Measurements from ENCODE around the gene ACSS1. TPM values are rescaled to one million over a fixed set of nuclear protein-coding genes. Genes with fewer than 3 reads are reported as not detected.

ACSS1 gene
- total and polyA plus RNA-seq, 7 donors = 20.1 to 41.0 (median 27.1) TPM

DNA sequence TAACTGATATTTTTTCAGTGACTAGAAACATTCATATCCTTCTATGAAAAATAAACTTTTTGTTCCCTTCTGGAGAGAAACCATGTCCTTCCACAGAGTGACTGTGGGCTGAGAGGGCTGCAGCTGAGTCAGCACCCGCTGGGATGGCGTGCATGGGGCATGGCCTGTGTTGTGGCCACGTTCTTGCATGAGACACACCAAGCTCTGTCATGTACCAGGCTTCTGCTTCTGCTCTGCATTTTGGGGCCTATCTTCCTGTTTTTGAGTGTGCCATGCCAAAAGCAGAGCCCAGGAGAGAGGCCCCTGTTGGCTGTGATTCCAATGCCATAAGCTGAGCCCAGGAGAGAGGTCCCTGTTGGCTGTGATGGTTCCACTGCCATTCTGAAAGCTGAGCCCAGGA lies 76.1 kb downstream of the ACSS1 start:
- no peaks in the 10 kb centered on the region for H3K27me3 ChIP-seq
- no peak overlapping the region for H3K27ac ChIP-seq
- TF ChIP-seq POLR2A (IDR thresholded peaks at IDR 0.05) (no peak), POLR2AphosphoS5 (IDR thresholded peaks at IDR 0.05) (peak in 1 of 4 donors; percentile 12)
- H3K4me3 ChIP-seq = no peak overlapping the region
- peak; percentile 77 for DNase-seq
- H3K9me3 ChIP-seq = no peaks in the 10 kb centered on the region
- no peaks in the 10 kb centered on the region for H3K4me1 ChIP-seq
- H3K36me3 ChIP-seq = peaks cover 0 to 49% (median 10%) of the 10 kb centered on the region in 4 donors
- intact Hi-C loops (cut with DNase I) = no loop called here
- WGBS, 2 donors = 74 to 87% methylated on average over 3 of the region's 3 CpGs

DNA sequence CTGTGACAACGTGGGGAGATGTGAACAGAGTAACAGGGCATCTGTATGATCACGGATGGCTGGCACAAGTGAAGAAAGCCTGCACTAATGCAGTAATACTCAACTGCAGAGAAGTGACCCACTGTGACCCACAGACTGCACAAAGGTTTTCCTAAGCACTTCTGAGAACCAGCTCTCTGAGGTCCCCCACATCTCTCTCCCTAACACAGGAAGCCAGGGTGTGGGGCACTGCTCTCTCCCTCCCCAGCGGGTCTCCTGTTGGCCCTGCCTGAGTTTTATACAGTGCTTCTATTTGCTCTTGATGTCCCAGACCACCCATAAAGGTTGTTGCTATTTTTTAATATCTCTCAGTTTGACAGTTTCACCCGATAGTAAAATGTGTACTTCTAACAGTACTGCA lies 76.7 kb downstream of the ACSS1 start:
- WGBS, 2 donors = 75 to 87% methylated on average over 4 of the region's 4 CpGs

DNA sequence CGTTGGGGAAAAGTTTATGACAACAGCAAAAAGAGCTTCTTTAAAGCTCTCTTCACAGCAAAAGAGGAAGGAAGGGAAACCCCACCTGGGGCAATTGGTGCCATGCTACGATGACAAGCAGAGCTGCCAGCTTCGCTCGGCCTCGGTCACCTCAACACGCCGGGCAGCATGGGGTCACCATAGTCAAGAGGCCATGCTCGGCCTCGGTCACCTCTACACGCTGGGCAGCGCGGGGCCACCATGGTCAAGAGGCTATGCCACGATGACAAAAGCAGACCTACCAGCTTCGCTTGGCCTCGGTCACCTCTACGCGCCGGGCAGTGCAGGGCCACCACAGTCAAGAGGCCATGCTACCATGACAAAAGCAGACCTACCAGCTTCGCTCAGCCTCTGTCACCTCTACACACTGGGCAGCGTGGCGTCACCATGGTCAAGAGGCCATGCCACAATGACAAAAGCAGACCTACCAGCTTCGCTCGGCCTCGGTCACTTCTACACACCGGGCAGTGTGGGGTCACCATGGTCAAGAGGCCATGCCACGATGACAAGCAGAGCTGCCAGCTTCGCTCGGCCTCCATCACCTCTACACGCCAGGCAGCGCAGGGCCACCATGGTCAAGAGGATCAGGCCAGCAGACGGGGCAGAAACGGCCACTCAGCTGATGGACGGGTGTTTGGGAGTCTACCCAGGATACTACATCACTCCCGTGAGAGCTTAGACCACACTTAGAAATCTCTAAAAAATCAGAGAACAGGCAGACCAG lies 77.5 kb downstream of the ACSS1 start:
- Histone ChIP-seq H3K27me3 (no peaks in the 10 kb centered on the region), H3K36me3 (peaks cover 0 to 61% (median 15%) of the 10 kb centered on the region in 4 donors), H3K4me1 (no peaks in the 10 kb centered on the region), H3K9me3 (peaks cover 0 to 5% (median 0%) of the 10 kb centered on the region in 4 donors), H3K4me3 (no peak overlapping the region), H3K27ac (no peak overlapping the region)
- 91 to 97% methylated on average over 34 of the region's 34 CpGs for WGBS, 2 donors
- peak; percentile 62 for DNase-seq
- TF ChIP-seq POLR2AphosphoS5 (IDR thresholded peaks at IDR 0.05) (no peak), POLR2A (IDR thresholded peaks at IDR 0.05) (no peak), EP300 (IDR thresholded peaks at IDR 0.05) (no peak)
- TF ChIP-seq, protein P1, sequence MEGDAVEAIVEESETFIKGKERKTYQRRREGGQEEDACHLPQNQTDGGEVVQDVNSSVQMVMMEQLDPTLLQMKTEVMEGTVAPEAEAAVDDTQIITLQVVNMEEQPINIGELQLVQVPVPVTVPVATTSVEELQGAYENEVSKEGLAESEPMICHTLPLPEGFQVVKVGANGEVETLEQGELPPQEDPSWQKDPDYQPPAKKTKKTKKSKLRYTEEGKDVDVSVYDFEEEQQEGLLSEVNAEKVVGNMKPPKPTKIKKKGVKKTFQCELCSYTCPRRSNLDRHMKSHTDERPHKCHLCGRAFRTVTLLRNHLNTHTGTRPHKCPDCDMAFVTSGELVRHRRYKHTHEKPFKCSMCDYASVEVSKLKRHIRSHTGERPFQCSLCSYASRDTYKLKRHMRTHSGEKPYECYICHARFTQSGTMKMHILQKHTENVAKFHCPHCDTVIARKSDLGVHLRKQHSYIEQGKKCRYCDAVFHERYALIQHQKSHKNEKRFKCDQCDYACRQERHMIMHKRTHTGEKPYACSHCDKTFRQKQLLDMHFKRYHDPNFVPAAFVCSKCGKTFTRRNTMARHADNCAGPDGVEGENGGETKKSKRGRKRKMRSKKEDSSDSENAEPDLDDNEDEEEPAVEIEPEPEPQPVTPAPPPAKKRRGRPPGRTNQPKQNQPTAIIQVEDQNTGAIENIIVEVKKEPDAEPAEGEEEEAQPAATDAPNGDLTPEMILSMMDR (IDR thresholded peaks at IDR 0.05) = no peak
- intact Hi-C loops (cut with DNase I) = no loop called here

More for the DNA sequence above, 76.7 kb downstream of the ACSS1 start:
- Histone ChIP-seq H3K4me1 (no peaks in the 10 kb centered on the region), H3K36me3 (peaks cover 0 to 54% (median 14%) of the 10 kb centered on the region in 4 donors), H3K27me3 (no peaks in the 10 kb centered on the region), H3K27ac (no peak overlapping the region), H3K9me3 (no peaks in the 10 kb centered on the region), H3K4me3 (no peak overlapping the region)
- intact Hi-C loops (cut with DNase I) = no loop called here
- TF ChIP-seq EP300 (IDR thresholded peaks at IDR 0.05) = no peak
- no peak for TF ChIP-seq POLR2A (IDR thresholded peaks at IDR 0.05)
- TF ChIP-seq, protein P1 (IDR thresholded peaks at IDR 0.05) = no peak
- TF ChIP-seq POLR2AphosphoS5 (IDR thresholded peaks at IDR 0.05) = no peak
- DNase-seq = peak; percentile 35

DNA sequence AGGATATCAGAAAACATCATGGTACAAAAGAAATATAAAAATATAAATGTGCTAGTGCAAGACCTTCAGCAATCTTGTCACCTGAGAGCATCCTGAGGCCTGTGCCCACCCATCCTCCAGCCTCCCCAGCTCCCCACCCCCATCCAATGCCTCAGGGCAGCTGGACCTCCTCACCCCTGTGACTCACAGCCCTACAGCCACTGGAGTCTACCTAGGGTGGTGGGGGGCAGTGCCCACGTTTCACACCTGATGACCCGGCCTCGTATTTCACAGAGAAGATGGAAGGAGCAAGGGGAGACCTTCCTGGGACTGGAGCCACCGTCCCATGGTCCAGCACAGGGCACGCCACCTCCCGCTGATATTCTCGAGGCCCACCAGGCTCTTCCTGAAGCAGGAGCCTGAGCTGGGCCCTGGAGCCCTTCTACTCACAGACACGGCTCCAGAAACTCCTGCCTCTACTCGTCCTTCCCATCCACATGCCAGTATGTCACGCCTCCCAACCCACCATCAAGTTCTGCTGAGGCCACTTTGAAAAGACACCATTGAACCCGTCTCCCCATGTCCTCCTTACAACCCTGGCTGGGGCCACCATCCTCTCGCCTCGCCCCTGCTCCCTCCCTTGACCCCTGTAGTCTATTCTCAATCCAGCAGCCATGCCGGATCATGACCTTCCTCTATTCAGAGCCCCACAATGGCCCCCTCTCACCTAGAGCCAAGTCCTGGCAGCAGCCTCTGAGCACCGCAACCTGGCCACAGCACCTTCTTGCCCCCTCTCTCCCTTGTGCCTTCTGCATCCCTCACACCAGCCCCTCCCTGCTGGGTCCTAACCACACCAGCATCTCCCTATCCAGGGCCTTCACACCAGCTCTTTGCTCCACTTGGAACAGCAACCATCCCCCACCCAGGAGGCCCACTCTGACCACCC lies 78.6 kb downstream of the ACSS1 start:
- H3K4me1 ChIP-seq = no peaks in the 10 kb centered on the region
- peaks cover 0 to 5% (median 0%) of the 10 kb centered on the region in 4 donors for H3K9me3 ChIP-seq
- H3K27ac ChIP-seq = no peak overlapping the region
- no peaks in the 10 kb centered on the region for H3K27me3 ChIP-seq
- TF ChIP-seq EP300 (IDR thresholded peaks at IDR 0.05) (no peak), POLR2A (IDR thresholded peaks at IDR 0.05) (no peak), POLR2AphosphoS5 (IDR thresholded peaks at IDR 0.05) (no peak)
- TF ChIP-seq, protein P1 (IDR thresholded peaks at IDR 0.05) = no peak
- H3K4me3 ChIP-seq = no peak overlapping the region
- 97 to 99% methylated on average over 15 of the region's 15 CpGs for WGBS, 2 donors
- peak; percentile 58 for DNase-seq
- peaks cover 0 to 67% (median 18%) of the 10 kb centered on the region in 4 donors for H3K36me3 ChIP-seq
- intact Hi-C loops (cut with DNase I) = no loop called here

DNA sequence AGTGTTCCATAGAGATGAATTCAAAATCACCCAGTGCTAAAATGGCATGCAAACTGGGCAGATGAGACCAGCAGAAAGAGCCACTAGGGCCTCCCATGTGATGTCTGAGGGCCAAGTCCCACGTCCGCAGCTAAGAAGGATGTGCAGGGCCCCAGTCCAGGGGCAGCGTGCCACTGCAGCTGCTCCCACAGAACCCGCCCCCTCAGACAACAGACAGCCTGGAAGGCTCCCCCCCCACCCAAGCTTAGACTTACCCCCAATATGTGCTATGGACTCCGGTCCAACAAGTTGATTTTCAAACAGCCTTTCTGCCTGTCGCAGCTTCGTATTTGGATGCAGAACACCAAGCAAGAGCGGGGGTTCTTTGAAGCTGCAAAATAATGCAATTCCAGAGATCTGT lies 79.4 kb downstream of the ACSS1 start:
- WGBS, 2 donors = 89 to 94% methylated on average over 8 of the region's 8 CpGs
- TF ChIP-seq, protein P1 (IDR thresholded peaks at IDR 0.05) = no peak
- TF ChIP-seq POLR2AphosphoS5 (IDR thresholded peaks at IDR 0.05) (no peak), POLR2A (IDR thresholded peaks at IDR 0.05) (no peak), EP300 (IDR thresholded peaks at IDR 0.05) (no peak)
- no peak overlapping the region for H3K4me3 ChIP-seq
- H3K4me1 ChIP-seq = no peaks in the 10 kb centered on the region
- peak; percentile 40 for DNase-seq
- intact Hi-C loops (cut with DNase I) = no loop called here
- H3K36me3 ChIP-seq = peaks cover 0 to 70% (median 18%) of the 10 kb centered on the region in 4 donors
- no peak overlapping the region for H3K27ac ChIP-seq
- peaks cover 0 to 5% (median 0%) of the 10 kb centered on the region in 4 donors for H3K9me3 ChIP-seq
- no peaks in the 10 kb centered on the region for H3K27me3 ChIP-seq
